ENCODE data around the gene MAP3K5.

- TF ChIP-seq RAD21 (IDR thresholded peaks at IDR 0.05 in 1 of 2, conservative IDR thresholded peaks at IDR 0.05 in 1 of 2; ENCODE audit: low read depth in 2 of 2, low read length in 2 of 2) (no peak), JUN (IDR thresholded peaks at IDR 0.05; ENCODE audit: low read depth, low read length) (no peak)
Measured at GRCh38 chr6:136521911-136522310, 270.4 kb downstream of the MAP3K5 start.

Measured in H1 (cell line).